Epithelial cell of esophagus (primary cell): Measurements from ENCODE around the gene P3H2.
A peak's percentile ranks its signal among the peaks of the same experiment; 100 is the strongest.

ENCODE experiments used
- DNase-seq: peaks from one replicate; pipeline ENCODE4 v3.0.0; 2010; ENCODE audit warnings: low read depth
- H3K4me3 ChIP-seq: 2 replicates; pipeline ENCODE4 v1.5.1; 2011; ENCODE audit warnings: mild to moderate bottlenecking, low read length, control low read depth
- TF ChIP-seq, protein P1 (sequence below): IDR thresholded peaks from 2 replicates; pipeline ENCODE4 v1.5.1; 2011; ENCODE audit warnings: low read depth, mild to moderate bottlenecking, low read length, control low read depth, inconsistent platforms; ENCODE audit not compliant: insufficient read depth; ENCODE audit errors: missing control alignments

P3H2 gene

DNA sequence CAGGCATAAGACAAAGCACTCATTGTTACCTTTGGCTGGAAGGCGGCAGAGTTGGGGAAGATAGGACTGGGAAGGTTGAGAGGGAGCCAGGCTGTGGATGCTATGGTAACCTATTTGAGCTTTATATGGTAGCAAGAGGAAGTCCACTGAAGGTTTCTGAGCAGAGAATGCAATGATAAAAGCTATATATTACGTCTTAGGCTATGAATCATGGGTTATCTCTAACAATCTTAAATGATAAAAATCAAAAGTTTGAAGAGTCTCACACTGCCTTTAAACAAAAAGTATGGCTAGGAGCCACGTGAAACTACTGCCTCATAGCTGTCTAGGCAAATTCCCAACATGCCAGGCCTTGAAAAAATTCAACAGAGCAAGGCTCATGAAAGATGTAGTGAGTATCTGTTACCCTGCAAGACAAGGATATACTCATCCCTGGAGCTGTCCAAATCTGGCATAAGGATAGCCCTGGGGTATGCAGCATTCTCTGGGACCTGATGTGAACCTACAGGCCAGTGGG, 4.1 kb downstream of the P3H2 start:
- peak; percentile 60 for DNase-seq
- H3K4me3 ChIP-seq: no peak overlapping the region
- TF ChIP-seq, protein P1, sequence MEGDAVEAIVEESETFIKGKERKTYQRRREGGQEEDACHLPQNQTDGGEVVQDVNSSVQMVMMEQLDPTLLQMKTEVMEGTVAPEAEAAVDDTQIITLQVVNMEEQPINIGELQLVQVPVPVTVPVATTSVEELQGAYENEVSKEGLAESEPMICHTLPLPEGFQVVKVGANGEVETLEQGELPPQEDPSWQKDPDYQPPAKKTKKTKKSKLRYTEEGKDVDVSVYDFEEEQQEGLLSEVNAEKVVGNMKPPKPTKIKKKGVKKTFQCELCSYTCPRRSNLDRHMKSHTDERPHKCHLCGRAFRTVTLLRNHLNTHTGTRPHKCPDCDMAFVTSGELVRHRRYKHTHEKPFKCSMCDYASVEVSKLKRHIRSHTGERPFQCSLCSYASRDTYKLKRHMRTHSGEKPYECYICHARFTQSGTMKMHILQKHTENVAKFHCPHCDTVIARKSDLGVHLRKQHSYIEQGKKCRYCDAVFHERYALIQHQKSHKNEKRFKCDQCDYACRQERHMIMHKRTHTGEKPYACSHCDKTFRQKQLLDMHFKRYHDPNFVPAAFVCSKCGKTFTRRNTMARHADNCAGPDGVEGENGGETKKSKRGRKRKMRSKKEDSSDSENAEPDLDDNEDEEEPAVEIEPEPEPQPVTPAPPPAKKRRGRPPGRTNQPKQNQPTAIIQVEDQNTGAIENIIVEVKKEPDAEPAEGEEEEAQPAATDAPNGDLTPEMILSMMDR: no peak

DNA sequence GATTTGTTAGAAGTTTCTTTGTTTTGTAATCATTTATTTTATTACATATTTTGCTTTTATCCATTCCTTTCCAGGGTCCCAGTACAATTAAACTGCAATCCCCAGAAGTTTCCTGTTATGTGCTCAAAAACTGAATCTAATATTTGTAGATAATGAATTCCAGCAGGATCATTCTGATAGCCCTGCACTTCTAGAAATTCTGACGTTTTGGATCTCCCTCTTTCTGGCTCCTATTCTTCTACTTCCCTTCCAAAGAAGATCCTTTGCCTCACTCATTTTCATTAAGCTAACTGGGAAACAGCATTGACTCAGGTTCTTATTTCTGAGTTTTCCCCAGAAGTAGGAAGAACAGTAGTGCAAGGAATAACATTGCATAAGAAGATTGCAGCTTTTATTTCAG, 9.9 kb downstream of the P3H2 start:
- TF ChIP-seq, protein P1: no peak
- H3K4me3 ChIP-seq: no peak overlapping the region
- DNase-seq: no peak

DNA sequence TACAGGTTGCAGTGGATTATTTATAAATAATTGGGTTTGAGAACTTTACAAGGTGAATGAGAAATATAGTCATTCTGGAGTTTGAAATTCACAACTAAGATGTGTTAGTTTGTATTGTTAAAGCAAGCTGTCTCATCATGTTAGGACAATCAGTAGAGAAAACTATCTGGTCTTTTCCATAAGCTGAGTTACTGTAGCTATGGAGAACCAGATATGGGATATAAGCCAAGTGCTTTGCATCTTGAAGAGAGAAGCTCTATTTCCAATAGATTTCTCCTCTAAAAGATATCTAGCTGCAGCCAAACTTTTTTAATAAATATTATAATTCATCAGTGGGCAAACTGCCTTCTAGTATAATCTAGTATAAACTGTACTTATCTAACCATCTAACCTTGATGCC, 11.3 kb downstream of the P3H2 start:
- H3K4me3 ChIP-seq: no peak overlapping the region
- TF ChIP-seq, protein P1: no peak
- no peak for DNase-seq

DNA sequence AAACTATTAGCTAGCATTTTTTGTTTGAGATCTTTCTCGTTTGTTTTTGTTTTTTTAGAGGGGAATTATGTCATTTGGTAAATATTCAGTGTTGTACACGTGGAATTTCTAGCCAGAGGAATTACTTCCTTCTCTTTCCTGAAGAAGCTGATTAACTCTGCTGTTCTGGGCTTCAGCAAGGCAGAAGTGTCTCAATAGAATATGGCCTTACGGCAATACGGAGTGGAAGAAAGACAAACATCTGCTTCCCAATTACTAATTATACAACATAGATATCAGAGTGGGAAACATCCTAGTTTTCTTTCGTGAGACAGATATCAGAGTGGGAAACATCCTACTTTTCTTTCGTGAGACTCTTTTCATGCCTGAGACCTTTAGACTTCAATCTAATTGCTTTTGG, 11.9 kb downstream of the P3H2 start:
- TF ChIP-seq, protein P1: no peak
- DNase-seq: no peak
- no peak overlapping the region for H3K4me3 ChIP-seq

DNA sequence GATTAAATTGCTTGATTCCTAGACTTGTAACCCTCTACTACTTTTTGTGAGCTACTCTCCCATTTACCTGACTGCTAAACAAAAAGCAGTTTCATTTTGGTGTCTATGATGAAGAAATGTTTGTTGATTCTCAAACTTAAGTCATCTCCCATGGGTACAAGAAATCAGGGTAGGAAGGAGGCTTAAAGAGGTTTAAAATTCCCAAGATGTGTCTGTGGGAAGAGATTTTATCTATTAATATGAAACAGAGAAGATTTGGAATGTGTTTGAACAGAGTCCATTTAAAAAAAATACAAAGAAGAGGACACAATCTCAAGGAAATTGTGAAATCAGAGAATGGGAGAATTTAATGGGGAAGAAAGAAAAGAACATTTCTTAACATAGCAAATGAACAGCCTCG, 14.8 kb downstream of the P3H2 start:
- no peak for DNase-seq
- no peak overlapping the region for H3K4me3 ChIP-seq
- TF ChIP-seq, protein P1: no peak

DNA sequence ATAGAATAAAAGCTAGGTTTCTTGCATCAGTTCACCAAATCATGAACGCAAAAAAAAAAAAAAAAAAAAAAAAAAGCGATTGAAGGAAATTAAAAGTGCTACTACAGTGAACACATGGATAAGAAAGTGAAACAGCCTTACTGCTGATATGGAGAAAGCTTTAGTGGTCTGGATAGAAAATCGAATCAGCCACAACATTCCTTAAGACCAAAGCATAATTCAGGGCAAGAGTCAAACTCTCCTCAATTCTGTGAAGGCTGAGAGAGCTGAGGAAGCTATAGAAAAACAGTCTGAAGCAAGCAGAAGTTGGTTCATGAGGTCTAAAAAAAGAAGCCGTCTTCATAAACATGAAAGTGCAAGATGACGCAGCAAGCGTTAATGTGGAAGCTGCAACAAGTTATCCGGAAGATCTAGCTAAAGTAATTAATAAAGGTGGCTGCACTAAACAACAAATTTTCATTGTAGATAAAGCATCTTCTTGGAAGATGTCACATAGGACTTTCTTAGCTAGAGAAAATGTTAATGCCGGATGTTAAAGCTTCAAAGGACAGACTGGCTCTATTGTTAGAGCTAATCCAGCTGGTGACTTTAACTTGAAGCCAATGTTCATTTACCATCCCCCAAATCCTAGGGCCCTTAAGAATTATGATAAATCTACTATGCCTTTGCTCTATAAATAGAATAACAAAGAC, 19.2 kb downstream of the P3H2 start:
- no peak overlapping the region for H3K4me3 ChIP-seq
- no peak for DNase-seq
- TF ChIP-seq, protein P1: no peak

DNA sequence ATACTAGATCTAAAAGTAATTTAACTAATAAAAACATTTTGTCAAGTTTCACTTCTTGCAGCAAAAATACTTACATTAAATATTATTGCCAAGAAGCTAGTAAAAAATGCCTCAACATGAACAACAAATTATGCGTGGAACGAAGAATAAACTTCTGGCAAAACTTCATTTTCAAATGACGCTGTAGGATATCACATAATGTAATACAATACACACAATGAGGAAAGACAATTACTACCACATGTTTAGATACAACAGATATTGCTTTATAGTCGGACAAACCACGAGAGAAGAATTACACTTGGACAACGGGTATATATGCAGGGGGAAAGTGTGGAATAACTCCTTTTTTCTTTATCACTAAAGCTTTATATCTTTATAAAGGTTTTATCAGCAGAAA, 21.6 kb downstream of the P3H2 start:
- H3K4me3 ChIP-seq: no peak overlapping the region
- no peak for DNase-seq
- TF ChIP-seq, protein P1: no peak
